Ascending aorta (tissue), 2 donors: ENCODE data around the gene SV2C. TPM values are rescaled to one million over a fixed set of nuclear protein-coding genes. Genes with fewer than 3 reads are reported as not detected.

Experiments
- DNase-seq, 2 donors: peaks; one replicate each; pipeline ENCODE4 v3.0.0-alpha.2; 2019; ENCODE audit warnings: low spot score in 2 of 2
- H3K27ac ChIP-seq, 2 donors: fragments of 200-600 bp; sonication (generic); one replicate each; pipeline ENCODE4 v1.5.1; 2016 to 2017; ENCODE audit warnings: mild to moderate bottlenecking in 1 of 2
- H3K27me3 ChIP-seq: fragments of 200-600 bp; sonication (generic); one replicate; pipeline ENCODE4 v1.5.1; 2017
- H3K36me3 ChIP-seq, 2 donors: fragments of 200-600 bp; sonication (generic); one replicate each; pipeline ENCODE4 v1.5.1; 2016
- H3K4me1 ChIP-seq, 2 donors: fragments of 200-600 bp; sonication (generic); one replicate each; pipeline ENCODE4 v1.5.1; 2016 to 2017; ENCODE audit warnings: mild to moderate bottlenecking in 1 of 2
- H3K4me3 ChIP-seq, 2 donors: fragments of 200-600 bp; sonication (generic); one replicate each; pipeline ENCODE4 v1.5.1; 2016 to 2017; ENCODE audit warnings: mild to moderate bottlenecking in 1 of 2
- H3K9me3 ChIP-seq, 2 donors: fragments of 200-600 bp; sonication (generic); one replicate each; pipeline ENCODE4 v1.5.1; 2016
- CTCF ChIP-seq, 3 experiments: fragments of 200-600 bp in 2 of 3; fragments of 450-650 bp in 1 of 3; sonication (generic) in 2 of 3; IDR thresholded peaks; one replicate each; pipeline ENCODE4 v1.5.1; 2016 to 2019; ENCODE audit warnings: antibody characterized with exemption in 3 of 3, mild to moderate bottlenecking in 1 of 3, moderate library complexity in 1 of 3
- intact Hi-C: fragments of 100-400 bp; cut with DNase I; formaldehyde crosslinking; loops from one replicate; pipeline ENCODE4 v1.15.1; 2023
- total RNA-seq: library from RNA; depleted of rRNA; stranded (reverse); fragments of >200 nt; gene quantifications from one replicate; pipeline ENCODE4 v1.1.0, GENCODE V29; 2016

Gene SV2C
- total RNA-seq, 1 donor from 2014 or later, result not detected

- peaks cover 0 to 5% of the 10 kb centered on the region in 2 donors for H3K4me1 ChIP-seq
- H3K27me3 ChIP-seq, result no peaks in the 10 kb centered on the region
- TF ChIP-seq CTCF (IDR thresholded peaks at IDR 0.05), result no peak
- peak overlapping the region; percentile 39 to 49 for H3K4me3 ChIP-seq
- no peaks in the 10 kb centered on the region for H3K36me3 ChIP-seq
- DNase-seq, result no peak
- intact Hi-C loops, result no loop called here
- no peaks in the 10 kb centered on the region for H3K9me3 ChIP-seq
- no peak overlapping the region for H3K27ac ChIP-seq
Observed at GRCh38 chr5:76081811-76082771, 1.1 kb upstream of the SV2C start.

- Histone ChIP-seq H3K27ac (no peak overlapping the region), H3K27me3 (no peaks in the 10 kb centered on the region), H3K4me1 (peaks cover 0 to 5% of the 10 kb centered on the region in 2 donors), H3K36me3 (no peaks in the 10 kb centered on the region), H3K9me3 (no peaks in the 10 kb centered on the region), H3K4me3 (peak overlapping the region; percentile 39 to 49)
- intact Hi-C loops, result no loop called here
- DNase-seq, result no peak
- TF ChIP-seq CTCF (IDR thresholded peaks at IDR 0.05), result no peak
Observed at GRCh38 chr5:76083555-76084495, 642 bp downstream of the SV2C start.

GRCh38 chr5:76084496-76085242 is 1.5 kb downstream of the SV2C start:
- TF ChIP-seq CTCF (IDR thresholded peaks at IDR 0.05), result no peak
- peaks cover 0 to 5% of the 10 kb centered on the region in 2 donors for H3K4me1 ChIP-seq
- H3K9me3 ChIP-seq, result no peaks in the 10 kb centered on the region
- DNase-seq, result no peak
- H3K36me3 ChIP-seq, result no peaks in the 10 kb centered on the region
- no peaks in the 10 kb centered on the region for H3K27me3 ChIP-seq
- H3K4me3 ChIP-seq, result peak overlapping the region; percentile 30 to 39
- no peak overlapping the region for H3K27ac ChIP-seq
- intact Hi-C loops, result no loop called here

GRCh38 chr5:76085243-76085579 is 2.0 kb downstream of the SV2C start:
- intact Hi-C loops, result no loop called here
- H3K4me3 ChIP-seq, result peak overlapping the region in 1 of 2 donors; percentile 30

More at GRCh38 chr5:76085243-76085579, 2.0 kb downstream of the SV2C start:
- Histone ChIP-seq H3K36me3 (no peaks in the 10 kb centered on the region), H3K27ac (no peak overlapping the region), H3K4me1 (peaks cover 0 to 5% of the 10 kb centered on the region in 2 donors), H3K9me3 (no peaks in the 10 kb centered on the region), H3K27me3 (no peaks in the 10 kb centered on the region)
- TF ChIP-seq CTCF (IDR thresholded peaks at IDR 0.05), result no peak
- DNase-seq, result no peak
